ENCODE data around the gene CSPG4.

- TF ChIP-seq, protein P1, sequence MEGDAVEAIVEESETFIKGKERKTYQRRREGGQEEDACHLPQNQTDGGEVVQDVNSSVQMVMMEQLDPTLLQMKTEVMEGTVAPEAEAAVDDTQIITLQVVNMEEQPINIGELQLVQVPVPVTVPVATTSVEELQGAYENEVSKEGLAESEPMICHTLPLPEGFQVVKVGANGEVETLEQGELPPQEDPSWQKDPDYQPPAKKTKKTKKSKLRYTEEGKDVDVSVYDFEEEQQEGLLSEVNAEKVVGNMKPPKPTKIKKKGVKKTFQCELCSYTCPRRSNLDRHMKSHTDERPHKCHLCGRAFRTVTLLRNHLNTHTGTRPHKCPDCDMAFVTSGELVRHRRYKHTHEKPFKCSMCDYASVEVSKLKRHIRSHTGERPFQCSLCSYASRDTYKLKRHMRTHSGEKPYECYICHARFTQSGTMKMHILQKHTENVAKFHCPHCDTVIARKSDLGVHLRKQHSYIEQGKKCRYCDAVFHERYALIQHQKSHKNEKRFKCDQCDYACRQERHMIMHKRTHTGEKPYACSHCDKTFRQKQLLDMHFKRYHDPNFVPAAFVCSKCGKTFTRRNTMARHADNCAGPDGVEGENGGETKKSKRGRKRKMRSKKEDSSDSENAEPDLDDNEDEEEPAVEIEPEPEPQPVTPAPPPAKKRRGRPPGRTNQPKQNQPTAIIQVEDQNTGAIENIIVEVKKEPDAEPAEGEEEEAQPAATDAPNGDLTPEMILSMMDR (optimal IDR thresholded peaks at IDR 0.05 in 1 of 3, IDR thresholded peaks at IDR 0.05 in 1 of 3, conservative IDR thresholded peaks at IDR 0.05 in 1 of 3; ENCODE audit: extremely low read depth in 1 of 3, insufficient read depth in 2 of 3, low read length in 3 of 3) = no peak
- TF ChIP-seq EZH2 (IDR thresholded peaks at IDR 0.05; ENCODE audit: low read length) = no peak
Measured at GRCh38 chr15:75697523-75697922, 15.1 kb downstream of the CSPG4 start.
